ENCODE results near the gene RALGAPA2. TPM values are rescaled to one million over a fixed set of nuclear protein-coding genes. Genes with fewer than 3 reads are reported as not detected.

Gene RALGAPA2
- total RNA-seq, 4 donors from 2014 or later, result 89.7 to 126 (median 97.8) TPM

DNA sequence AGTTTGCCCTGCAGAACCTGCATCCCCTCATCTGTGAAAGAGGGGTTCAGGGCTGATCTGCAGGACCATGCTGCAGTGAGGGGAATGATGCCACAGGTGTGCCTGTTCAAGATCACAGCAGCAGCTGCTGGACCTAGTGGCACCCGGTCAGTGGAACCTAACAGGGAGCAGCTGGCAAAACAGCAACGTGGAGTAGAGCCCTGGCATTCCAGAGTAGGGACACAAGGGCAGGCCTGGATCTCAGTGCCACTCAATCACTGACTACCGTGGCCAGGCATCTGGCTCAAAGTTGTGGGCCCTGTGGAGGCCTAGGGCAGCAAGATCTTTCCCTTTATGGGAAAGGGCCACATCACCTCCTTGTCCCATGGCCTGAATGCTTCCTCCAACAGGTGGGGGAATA lies 282.4 kb downstream of the RALGAPA2 start:
- intact Hi-C loops (cut with DNase I), result no loop called here
- Histone ChIP-seq H3K4me1 (no peaks in the 10 kb centered on the region), H3K27ac (no peak overlapping the region), H3K27me3 (no peaks in the 10 kb centered on the region), H3K36me3 (no peaks in the 10 kb centered on the region), H3K4me3 (replicated peaks in 1 of 3) (no peak overlapping the region), H3K9me3 (no peaks in the 10 kb centered on the region)
- DNase-seq, result no peak
- 79 to 89% methylated on average over 3 of the region's 3 CpGs for WGBS, 2 donors
- TF ChIP-seq, protein P1, sequence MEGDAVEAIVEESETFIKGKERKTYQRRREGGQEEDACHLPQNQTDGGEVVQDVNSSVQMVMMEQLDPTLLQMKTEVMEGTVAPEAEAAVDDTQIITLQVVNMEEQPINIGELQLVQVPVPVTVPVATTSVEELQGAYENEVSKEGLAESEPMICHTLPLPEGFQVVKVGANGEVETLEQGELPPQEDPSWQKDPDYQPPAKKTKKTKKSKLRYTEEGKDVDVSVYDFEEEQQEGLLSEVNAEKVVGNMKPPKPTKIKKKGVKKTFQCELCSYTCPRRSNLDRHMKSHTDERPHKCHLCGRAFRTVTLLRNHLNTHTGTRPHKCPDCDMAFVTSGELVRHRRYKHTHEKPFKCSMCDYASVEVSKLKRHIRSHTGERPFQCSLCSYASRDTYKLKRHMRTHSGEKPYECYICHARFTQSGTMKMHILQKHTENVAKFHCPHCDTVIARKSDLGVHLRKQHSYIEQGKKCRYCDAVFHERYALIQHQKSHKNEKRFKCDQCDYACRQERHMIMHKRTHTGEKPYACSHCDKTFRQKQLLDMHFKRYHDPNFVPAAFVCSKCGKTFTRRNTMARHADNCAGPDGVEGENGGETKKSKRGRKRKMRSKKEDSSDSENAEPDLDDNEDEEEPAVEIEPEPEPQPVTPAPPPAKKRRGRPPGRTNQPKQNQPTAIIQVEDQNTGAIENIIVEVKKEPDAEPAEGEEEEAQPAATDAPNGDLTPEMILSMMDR (IDR thresholded peaks at IDR 0.05), result no peak
- TF ChIP-seq POLR2A (IDR thresholded peaks at IDR 0.05), result no peak

DNA sequence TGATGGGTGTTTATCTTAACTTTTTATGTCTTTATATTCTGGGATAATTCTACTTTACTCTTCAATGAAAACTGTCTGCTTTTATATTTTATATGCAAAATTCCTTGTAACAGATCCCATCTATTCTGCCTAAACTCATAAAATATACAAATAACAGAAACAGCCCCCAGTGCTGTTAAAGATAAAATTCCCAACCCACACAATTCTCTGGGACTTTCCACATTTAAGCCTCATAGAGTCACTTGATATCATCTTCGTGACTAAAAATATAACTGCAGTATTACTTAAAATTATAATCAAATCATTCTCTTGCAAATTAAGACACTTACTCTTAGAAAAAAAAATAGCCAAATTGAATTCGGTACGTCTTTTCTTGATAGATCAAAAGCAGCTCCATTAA lies 284.4 kb downstream of the RALGAPA2 start:
- WGBS, 2 donors, result 91 to 95% methylated on average over 3 of the region's 3 CpGs
- H3K9me3 ChIP-seq, result no peaks in the 10 kb centered on the region

DNA sequence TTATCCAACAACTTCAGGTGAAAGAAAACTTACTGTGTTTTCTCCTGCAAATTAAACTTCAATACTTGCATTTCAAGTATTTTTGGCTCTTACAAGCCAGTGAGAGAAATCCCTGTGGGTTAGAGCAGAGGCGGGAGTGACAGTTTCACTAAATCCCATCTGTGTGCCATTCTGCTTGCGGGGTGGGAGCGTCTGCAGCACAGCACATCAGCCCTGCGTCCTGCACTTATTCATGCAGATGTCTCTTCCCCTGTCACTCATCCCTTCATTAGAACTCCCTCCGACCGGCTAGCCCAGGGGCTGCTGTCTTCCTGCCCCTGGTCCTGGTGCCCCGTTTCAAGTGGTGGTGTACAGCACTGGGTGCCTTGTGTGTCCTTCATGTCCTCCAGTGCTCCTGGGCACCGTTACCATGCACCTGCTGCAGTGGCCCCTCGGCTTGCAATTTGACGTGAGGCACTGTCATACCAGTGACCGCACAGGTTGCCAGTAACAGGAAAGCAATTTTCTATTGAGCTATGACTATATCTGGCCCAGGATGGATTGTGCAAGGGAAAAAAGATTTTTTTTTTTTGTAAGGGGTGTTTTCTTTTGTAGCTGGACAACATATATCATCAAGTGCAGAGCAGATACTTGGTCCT lies 285.1 kb downstream of the RALGAPA2 start:
- H3K27ac ChIP-seq, result no peak overlapping the region
- H3K27me3 ChIP-seq, result no peaks in the 10 kb centered on the region
- H3K36me3 ChIP-seq, result no peaks in the 10 kb centered on the region
- no peak overlapping the region for H3K4me3 ChIP-seq (replicated peaks in 1 of 3)
- TF ChIP-seq, protein P1 (IDR thresholded peaks at IDR 0.05), result no peak
- TF ChIP-seq POLR2A (IDR thresholded peaks at IDR 0.05), result no peak
- DNase-seq, result no peak
- no peaks in the 10 kb centered on the region for H3K4me1 ChIP-seq
- no peaks in the 10 kb centered on the region for H3K9me3 ChIP-seq
- WGBS, 2 donors, result 93 to 94% methylated on average over 11 of the region's 11 CpGs
- intact Hi-C loops (cut with DNase I), result no loop called here

More for the DNA sequence above, 284.4 kb downstream of the RALGAPA2 start:
- Histone ChIP-seq H3K36me3 (no peaks in the 10 kb centered on the region), H3K4me3 (replicated peaks in 1 of 3) (no peak overlapping the region), H3K4me1 (no peaks in the 10 kb centered on the region), H3K27me3 (no peaks in the 10 kb centered on the region), H3K27ac (no peak overlapping the region)
- DNase-seq, result no peak
- intact Hi-C loops (cut with DNase I), result no loop called here
- TF ChIP-seq, protein P1 (IDR thresholded peaks at IDR 0.05), result no peak
- TF ChIP-seq POLR2A (IDR thresholded peaks at IDR 0.05), result no peak

DNA sequence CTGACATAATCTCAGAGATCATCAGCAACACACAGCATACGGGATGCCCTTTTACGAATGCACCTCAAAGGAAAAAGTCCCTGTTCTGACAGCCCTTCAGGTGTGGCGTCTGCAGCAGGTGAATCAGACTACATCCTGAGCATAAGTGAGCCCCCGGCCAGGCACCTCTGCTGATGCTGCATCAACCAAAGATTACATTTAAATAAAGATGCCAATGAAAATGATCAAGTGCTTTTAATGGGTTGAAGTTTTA lies 285.9 kb downstream of the RALGAPA2 start:
- no peak for TF ChIP-seq POLR2A (IDR thresholded peaks at IDR 0.05)
- TF ChIP-seq, protein P1 (IDR thresholded peaks at IDR 0.05), result no peak
- Histone ChIP-seq H3K9me3 (no peaks in the 10 kb centered on the region), H3K4me3 (replicated peaks in 1 of 3) (no peak overlapping the region), H3K36me3 (no peaks in the 10 kb centered on the region), H3K27ac (no peak overlapping the region), H3K4me1 (no peaks in the 10 kb centered on the region), H3K27me3 (no peaks in the 10 kb centered on the region)
- intact Hi-C loops (cut with DNase I), result no loop called here
- 96% methylated on average over 4 of the region's 4 CpGs for WGBS, 2 donors
- no peak for DNase-seq

DNA sequence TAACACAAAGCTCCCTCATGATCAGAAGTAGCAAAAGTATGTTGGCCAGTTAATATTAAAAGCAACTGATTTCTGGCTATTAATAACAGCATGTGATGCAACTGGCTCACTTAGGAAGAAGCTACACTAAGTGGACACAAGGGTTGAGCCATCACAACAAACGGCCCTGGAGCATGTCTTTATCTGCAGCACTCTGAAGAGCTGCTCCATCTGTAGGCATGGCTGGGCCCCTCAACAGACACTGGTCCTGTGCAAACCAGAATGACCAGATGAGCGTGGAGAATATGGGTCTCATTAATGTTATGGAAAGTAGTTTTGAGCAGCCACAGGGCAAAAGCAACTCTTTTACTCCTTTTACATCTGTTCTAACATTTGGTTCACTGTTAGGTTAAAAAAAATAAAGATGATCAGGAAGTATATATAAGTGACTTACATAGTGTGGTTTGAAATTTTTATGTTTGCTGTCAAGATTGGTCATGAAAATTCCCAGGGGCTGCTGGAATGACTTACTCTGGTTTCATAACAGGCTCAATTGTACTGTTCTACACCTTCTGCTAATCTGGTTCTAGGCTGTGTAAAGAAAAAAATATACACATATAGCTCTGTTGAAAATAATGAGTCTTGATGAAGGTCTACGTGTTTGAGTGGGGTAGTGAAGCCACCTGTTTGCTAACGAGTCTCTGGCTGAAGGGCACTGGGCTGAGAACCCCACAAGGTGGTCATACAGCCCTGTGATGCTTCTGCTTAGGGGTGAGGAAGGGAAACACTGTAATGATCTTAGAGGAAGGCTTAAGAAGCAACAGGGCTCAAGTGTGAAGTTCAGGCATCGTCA lies 286.4 kb downstream of the RALGAPA2 start:
- Histone ChIP-seq H3K36me3 (no peaks in the 10 kb centered on the region), H3K4me1 (no peaks in the 10 kb centered on the region), H3K27me3 (no peaks in the 10 kb centered on the region), H3K4me3 (replicated peaks in 1 of 3) (no peak overlapping the region), H3K27ac (no peak overlapping the region), H3K9me3 (no peaks in the 10 kb centered on the region)
- TF ChIP-seq, protein P1 (IDR thresholded peaks at IDR 0.05), result no peak
- TF ChIP-seq POLR2A (IDR thresholded peaks at IDR 0.05), result no peak
- intact Hi-C loops (cut with DNase I), result no loop called here
- WGBS, 2 donors, result 81% methylated on average over 5 of the region's 5 CpGs
- DNase-seq, result no peak

Measured in thyroid gland (tissue), 4 donors.